HAP-1 (cell line): ENCODE results near the gene UCN.
A peak's percentile ranks its signal among the peaks of the same experiment; 100 is the strongest.
"Not testable (repeated sequence)": the region's sequence is repeated elsewhere in the genome, so short reads cannot be mapped to it uniquely, and the experiment has no call there.

ENCODE experiments used
- DNase-seq, 2 experiments: peaks; one replicate each; pipeline ENCODE4 v3.0.0-alpha.2; 2016 to 2020; ENCODE audit warnings: low spot score in 2 of 2
- H3K27me3 ChIP-seq: fragments of 250-450 bp; sonication (Bioruptor Pico); 2 replicates; pipeline ENCODE4 v1.5.1; 2020; ENCODE audit warnings: low read depth, mild to moderate bottlenecking, moderate library complexity
- H3K36me3 ChIP-seq: fragments of 250-450 bp; sonication (Bioruptor Pico); replicated peaks from 2 replicates; pipeline ENCODE4 v1.5.1; 2020; ENCODE audit warnings: mild to moderate bottlenecking
- H3K4me1 ChIP-seq: fragments of 250-450 bp; sonication (Bioruptor Pico); 2 replicates; pipeline ENCODE4 v1.5.1; 2020; ENCODE audit warnings: mild to moderate bottlenecking
- H3K4me3 ChIP-seq: fragments of 250-450 bp; sonication (Bioruptor Pico); 2 replicates; pipeline ENCODE4 v1.5.1; 2020; ENCODE audit warnings: mild to moderate bottlenecking, moderate library complexity
- H3K9me3 ChIP-seq: fragments of 250-450 bp; sonication (Bioruptor Pico); 2 replicates; pipeline ENCODE4 v1.5.1; 2020; ENCODE audit warnings: mild to moderate bottlenecking, moderate library complexity
- in situ Hi-C: fragments of 300-500 bp; cut with MboI; formaldehyde crosslinking; loops from 3 replicates; pipeline ENCODE4 v1.14.3; 2020; ENCODE audit warnings: low sequenced_read_pairs, inconsistent platforms, mixed read lengths

Gene UCN

GRCh38 chr2:27270131-27270530 is 38.1 kb downstream of the UCN start:
- Histone ChIP-seq H3K4me1 (peaks cover 4% of the 10 kb centered on the region), H3K36me3 (peaks cover 3% of the 10 kb centered on the region; the same call in 1 of the 2 replicates), H3K9me3 (no peaks in the 10 kb centered on the region), H3K4me3 (no peak overlapping the region), H3K27me3 (no peaks in the 10 kb centered on the region)
- no peak for DNase-seq
- in situ Hi-C loops, result no loop called here

GRCh38 chr2:27268296-27268695 is 39.9 kb downstream of the UCN start:
- H3K4me1 ChIP-seq, result peaks cover 22% of the 10 kb centered on the region
- DNase-seq, H3K4me3 ChIP-seq, in situ Hi-C loops, H3K27me3 ChIP-seq, H3K9me3 ChIP-seq, H3K36me3 ChIP-seq: not testable (repeated sequence)

- in situ Hi-C loops, result no loop called here
- peaks cover 6% of the 10 kb centered on the region; the same call in 1 of the 2 replicates for H3K36me3 ChIP-seq
- peaks cover 31% of the 10 kb centered on the region for H3K4me1 ChIP-seq
- no peak overlapping the region for H3K4me3 ChIP-seq
- H3K9me3 ChIP-seq, result no peaks in the 10 kb centered on the region
- no peaks in the 10 kb centered on the region for H3K27me3 ChIP-seq
- DNase-seq, result no peak
These were observed 42.7 kb downstream of the UCN start for GRCh38 chr2:27265536-27265870.

GRCh38 chr2:27264753-27265535 is 43.3 kb downstream of the UCN start:
- H3K9me3 ChIP-seq, result no peaks in the 10 kb centered on the region
- peaks cover 31% of the 10 kb centered on the region for H3K4me1 ChIP-seq
- no peaks in the 10 kb centered on the region for H3K27me3 ChIP-seq
- peaks cover 6% of the 10 kb centered on the region; the same call in 1 of the 2 replicates for H3K36me3 ChIP-seq
- peak overlapping the region; percentile 93 for H3K4me3 ChIP-seq
- in situ Hi-C loops, result no loop called here
- peak; percentile 81 to 89 for DNase-seq

GRCh38 chr2:27264253-27264752 is 43.9 kb downstream of the UCN start:
- DNase-seq, result no peak
- Histone ChIP-seq H3K4me3 (peak overlapping the region; percentile 93), H3K4me1 (peaks cover 31% of the 10 kb centered on the region), H3K27me3 (no peaks in the 10 kb centered on the region), H3K9me3 (no peaks in the 10 kb centered on the region), H3K36me3 (peaks cover 6% of the 10 kb centered on the region; the same call in 1 of the 2 replicates)
- in situ Hi-C loops, result no loop called here

- H3K27me3 ChIP-seq, result no peaks in the 10 kb centered on the region
- peak overlapping the region; percentile 93 for H3K4me3 ChIP-seq
- H3K4me1 ChIP-seq, result peaks cover 31% of the 10 kb centered on the region
- H3K36me3 ChIP-seq, result peaks cover 6% of the 10 kb centered on the region; the same call in 1 of the 2 replicates
- H3K9me3 ChIP-seq, result no peaks in the 10 kb centered on the region
- no peak for DNase-seq
- in situ Hi-C loops, result no loop called here
These were observed 44.7 kb downstream of the UCN start for GRCh38 chr2:27263287-27264252.

GRCh38 chr2:27262379-27263286 is 45.6 kb downstream of the UCN start, which contains the start of gene SLC30A3:
Gene SLC30A3 (minus strand): TSS chr2:27263047. CDS start chr2:27262906, 141 bp downstream.
- no peaks in the 10 kb centered on the region for H3K27me3 ChIP-seq
- DNase-seq, result peak; percentile 76 to 95
- in situ Hi-C loops, result no loop called here

GRCh38 chr2:27261926-27262298 is 46.3 kb downstream of the UCN start:
- Histone ChIP-seq H3K27me3 (no peaks in the 10 kb centered on the region), H3K4me3 (peak overlapping the region; percentile 93), H3K9me3 (no peaks in the 10 kb centered on the region), H3K36me3 (peaks cover 18% of the 10 kb centered on the region), H3K4me1 (peaks cover 31% of the 10 kb centered on the region)
- no peak for DNase-seq
- in situ Hi-C loops, result no loop called here

More at GRCh38 chr2:27262379-27263286, 45.6 kb downstream of the UCN start, which contains the start of gene SLC30A3:
- Histone ChIP-seq H3K9me3 (no peaks in the 10 kb centered on the region), H3K4me3 (peak within 1 kb of the TSS; percentile 93), H3K4me1 (peaks cover 31% of the 10 kb centered on the region), H3K36me3 (peaks cover 11% of the 10 kb centered on the region)

- DNase-seq, result no peak
- Histone ChIP-seq H3K4me1 (peaks cover 31% of the 10 kb centered on the region), H3K4me3 (peak overlapping the region; percentile 93), H3K36me3 (peaks cover 23% of the 10 kb centered on the region), H3K9me3 (no peaks in the 10 kb centered on the region), H3K27me3 (no peaks in the 10 kb centered on the region)
- in situ Hi-C loops, result no loop called here
These were observed 46.9 kb downstream of the UCN start for GRCh38 chr2:27261241-27261925.

- no peaks in the 10 kb centered on the region for H3K9me3 ChIP-seq
- H3K4me1 ChIP-seq, result peaks cover 7% of the 10 kb centered on the region; the same call in 1 of the 2 replicates
- no peaks in the 10 kb centered on the region for H3K27me3 ChIP-seq
- H3K36me3 ChIP-seq, result peaks cover 43% of the 10 kb centered on the region
- in situ Hi-C loops, result no loop called here
- no peak overlapping the region for H3K4me3 ChIP-seq
- DNase-seq, result no peak
These were observed 50.2 kb downstream of the UCN start for GRCh38 chr2:27258051-27258450.
